DMS53 (cell line): ENCODE data around the gene IER2.
A peak's percentile ranks its signal among the peaks of the same experiment; 100 is the strongest.
"Not testable (repeated sequence)": the region's sequence is repeated elsewhere in the genome, so short reads cannot be mapped to it uniquely, and the experiment has no call there.

Experiments
- DNase-seq: peaks from one replicate; lab custom pipeline; 2025; lab: John Stamatoyannopoulos, UW

The IER2 gene

GRCh38 chr19:13138171-13138915 is 11.9 kb upstream of the IER2 start:
- no peak for DNase-seq

- no peak for DNase-seq
Observed at GRCh38 chr19:13138916-13139198, 11.4 kb upstream of the IER2 start.

- DNase-seq: no peak
Observed at GRCh38 chr19:13139633-13140311, 10.4 kb upstream of the IER2 start.

- no peak for DNase-seq
Observed at GRCh38 chr19:13146763-13147563, 3.2 kb upstream of the IER2 start.

- not testable (repeated sequence) for DNase-seq
Observed at GRCh38 chr19:13149173-13149627, 1.0 kb upstream of the IER2 start.

- peak; percentile 81 for DNase-seq
Observed at GRCh38 chr19:13149628-13150186, 504 bp upstream of the IER2 start.

- DNase-seq: peak; percentile 62
Observed at GRCh38 chr19:13150931-13151604, 857 bp downstream of the IER2 start.

GRCh38 chr19:13151605-13152355 is 1.6 kb downstream of the IER2 start:
- peak; percentile 96 for DNase-seq

- no peak for DNase-seq
Observed at GRCh38 chr19:13152356-13152973, 2.3 kb downstream of the IER2 start.

- DNase-seq: peak; percentile 94
Observed at GRCh38 chr19:13152974-13153568, 2.9 kb downstream of the IER2 start.

- peak; percentile 66 for DNase-seq
Observed at GRCh38 chr19:13153569-13154240, 3.5 kb downstream of the IER2 start.

GRCh38 chr19:13154241-13154778 is 4.1 kb downstream of the IER2 start:
- DNase-seq: peak; percentile 90

- DNase-seq: peak; percentile 93
Observed at GRCh38 chr19:13154911-13155471, 4.8 kb downstream of the IER2 start.

- DNase-seq: peak; percentile 84
Observed at GRCh38 chr19:13155472-13156359, 5.5 kb downstream of the IER2 start.

- no peak for DNase-seq
Observed at GRCh38 chr19:13159713-13160112, 9.5 kb downstream of the IER2 start.

- peak; percentile 13 for DNase-seq
Observed at GRCh38 chr19:13160557-13160956, 10.3 kb downstream of the IER2 start.

- DNase-seq: peak; percentile 98
Observed at GRCh38 chr19:13162724-13163608, 12.8 kb downstream of the IER2 start.
